ENCODE data around the gene OBSL1.

Gene OBSL1

DNA sequence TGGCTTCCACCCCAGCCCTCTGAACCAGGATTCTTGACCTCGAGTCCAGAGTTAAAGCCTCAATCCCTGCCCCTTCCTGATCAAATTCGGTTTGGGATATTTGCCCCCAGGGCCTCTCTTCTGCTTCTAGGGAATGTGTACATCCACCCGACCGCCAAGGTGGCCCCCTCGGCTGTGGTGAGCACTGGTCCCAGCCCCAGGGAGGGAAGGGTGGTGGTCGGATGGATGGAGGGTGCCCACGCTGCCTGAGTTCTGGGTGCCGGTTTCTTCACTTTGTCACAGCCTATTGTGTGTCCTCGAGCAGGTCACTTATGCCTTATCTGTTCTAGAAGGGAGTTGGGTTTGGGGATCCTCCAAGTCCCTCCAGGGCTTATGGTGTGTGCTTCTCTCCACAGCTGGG, 65.8 kb downstream of the OBSL1 start:
- peaks cover 31% of the 10 kb centered on the region for H3K4me1 ChIP-seq (ENCODE audit: insufficient read depth, insufficient read length)
- H3K27me3 ChIP-seq (ENCODE audit: insufficient read depth, insufficient read length), result peaks cover 4% of the 10 kb centered on the region
- H3K9me3 ChIP-seq (ENCODE audit: insufficient read depth, low read length), result no peaks in the 10 kb centered on the region
- no peak overlapping the region for H3K4me3 ChIP-seq (ENCODE audit: insufficient read length, low read depth)
- H3K36me3 ChIP-seq (ENCODE audit: insufficient read depth, insufficient read length, low read length), result peaks cover 58% of the 10 kb centered on the region
- no peak overlapping the region for H3K9ac ChIP-seq (ENCODE audit: insufficient read length, low read depth)
- no peak for TF ChIP-seq SUZ12 (IDR thresholded peaks at IDR 0.05; ENCODE audit: extremely low read depth, insufficient read depth, insufficient read length)
- TF ChIP-seq ZNF274 (IDR thresholded peaks at IDR 0.05; ENCODE audit: low read depth, low read length), result no peak
- no peak for TF ChIP-seq YY1 (IDR thresholded peaks at IDR 0.05; ENCODE audit: insufficient read depth, insufficient read length)
- DNase-seq (ENCODE audit: low read depth, low spot score), result no peak

DNA sequence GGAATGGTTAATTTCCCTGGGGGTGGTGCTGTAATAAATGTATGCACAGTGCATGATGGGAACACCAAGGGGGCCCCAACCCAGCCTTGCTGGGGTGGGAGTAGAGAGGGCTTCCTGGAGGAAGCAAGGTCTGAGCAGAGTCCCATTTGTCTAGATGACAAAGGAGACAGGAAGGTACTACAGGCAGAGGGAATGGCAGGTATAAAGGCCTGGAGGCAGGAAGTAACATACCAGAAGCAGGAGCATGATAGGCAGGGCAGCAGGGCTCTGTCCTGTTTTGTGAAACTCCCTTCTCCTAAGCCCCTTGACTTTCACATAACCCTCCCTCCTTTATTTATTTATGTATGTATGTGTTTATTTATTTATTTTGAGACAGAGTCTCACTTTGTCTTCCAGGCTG, 68.7 kb downstream of the OBSL1 start:
- peaks cover 51% of the 10 kb centered on the region for H3K36me3 ChIP-seq (ENCODE audit: insufficient read depth, insufficient read length, low read length)
- no peak overlapping the region for H3K4me3 ChIP-seq (ENCODE audit: insufficient read length, low read depth)
- peaks cover 10% of the 10 kb centered on the region for H3K27me3 ChIP-seq (ENCODE audit: insufficient read depth, insufficient read length)
- H3K9me3 ChIP-seq (ENCODE audit: insufficient read depth, low read length), result no peaks in the 10 kb centered on the region
- no peak overlapping the region for H3K9ac ChIP-seq (ENCODE audit: insufficient read length, low read depth)
- TF ChIP-seq ZNF274 (IDR thresholded peaks at IDR 0.05; ENCODE audit: low read depth, low read length) (no peak), YY1 (IDR thresholded peaks at IDR 0.05; ENCODE audit: insufficient read depth, insufficient read length) (no peak), SUZ12 (IDR thresholded peaks at IDR 0.05; ENCODE audit: extremely low read depth, insufficient read depth, insufficient read length) (no peak)
- H3K4me1 ChIP-seq (ENCODE audit: insufficient read depth, insufficient read length), result peaks cover 27% of the 10 kb centered on the region
- DNase-seq (ENCODE audit: low read depth, low spot score), result no peak

DNA sequence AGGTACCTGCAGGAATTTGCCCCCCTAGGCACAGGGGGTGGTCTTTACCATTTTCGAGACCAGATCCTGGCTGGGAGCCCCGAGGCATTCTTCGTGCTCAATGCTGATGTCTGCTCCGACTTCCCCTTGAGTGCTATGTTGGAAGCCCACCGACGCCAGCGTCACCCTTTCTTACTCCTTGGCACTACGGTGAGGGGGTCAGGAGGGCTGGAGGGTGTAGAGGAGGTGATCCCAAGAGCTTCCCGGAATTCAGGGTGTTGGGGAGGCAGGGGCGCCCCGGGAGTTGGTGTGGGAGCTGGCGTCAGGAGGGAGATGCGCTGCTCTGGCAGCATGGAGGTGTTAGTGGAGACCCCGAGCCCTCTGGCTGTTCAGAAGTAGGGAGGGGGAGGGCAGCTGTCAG, 69.5 kb downstream of the OBSL1 start:
- H3K9ac ChIP-seq (ENCODE audit: insufficient read length, low read depth), result no peak overlapping the region
- H3K36me3 ChIP-seq (ENCODE audit: insufficient read depth, insufficient read length, low read length), result peaks cover 46% of the 10 kb centered on the region
- DNase-seq (ENCODE audit: low read depth, low spot score), result no peak
- H3K27me3 ChIP-seq (ENCODE audit: insufficient read depth, insufficient read length), result peaks cover 18% of the 10 kb centered on the region
- no peak overlapping the region for H3K4me3 ChIP-seq (ENCODE audit: insufficient read length, low read depth)
- TF ChIP-seq YY1 (IDR thresholded peaks at IDR 0.05; ENCODE audit: insufficient read depth, insufficient read length), result no peak
- no peak for TF ChIP-seq SUZ12 (IDR thresholded peaks at IDR 0.05; ENCODE audit: extremely low read depth, insufficient read depth, insufficient read length)
- TF ChIP-seq ZNF274 (IDR thresholded peaks at IDR 0.05; ENCODE audit: low read depth, low read length), result no peak
- H3K4me1 ChIP-seq (ENCODE audit: insufficient read depth, insufficient read length), result peaks cover 27% of the 10 kb centered on the region
- H3K9me3 ChIP-seq (ENCODE audit: insufficient read depth, low read length), result no peaks in the 10 kb centered on the region
